Measurements from ENCODE around the gene PTPN1. TPM values are rescaled to one million over a fixed set of nuclear protein-coding genes. Genes with fewer than 3 reads are reported as not detected.

PTPN1 gene
- total and polyA plus RNA-seq, 8 donors, result 10.8 to 26.8 (median 16.8) TPM

DNA sequence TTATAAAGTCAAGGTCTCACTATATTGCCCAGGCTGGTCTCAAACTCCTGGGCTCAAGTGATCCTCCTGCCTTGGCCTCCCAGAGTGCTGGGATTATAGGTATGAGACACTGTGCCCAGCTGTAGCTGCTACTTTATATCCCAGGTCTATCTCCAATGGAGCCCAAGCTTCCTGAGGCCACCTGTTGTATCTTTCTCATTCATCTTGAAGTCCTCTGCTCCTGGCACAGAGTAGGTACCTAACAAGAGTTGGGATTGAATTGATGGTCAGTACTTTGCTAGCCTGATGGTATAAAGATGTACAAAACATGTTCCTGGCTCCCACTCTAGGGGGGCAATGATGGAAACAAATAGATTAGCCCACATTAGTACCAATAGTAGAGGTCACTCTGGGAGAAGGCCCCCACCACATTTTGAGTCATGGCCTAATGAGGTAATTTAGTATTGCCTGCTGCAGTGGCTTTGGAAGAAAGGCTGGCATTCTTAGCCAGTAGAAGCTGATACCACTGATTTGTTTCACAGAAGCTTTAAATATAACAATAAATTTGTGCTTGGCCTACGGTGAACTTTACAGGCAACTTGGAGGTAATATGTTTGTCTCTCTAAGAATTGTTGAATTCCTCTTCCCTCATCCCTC is 5.4 kb downstream of the PTPN1 start:
- WGBS, 5 donors, result 76 to 91% (median 86%) methylated on average over 1 of the region's 1 CpG
- no peaks in the 10 kb centered on the region for H3K36me3 ChIP-seq
- H3K4me1 ChIP-seq, result peaks cover 54 to 97% (median 74%) of the 10 kb centered on the region in 4 donors
- H3K27ac ChIP-seq, result peak overlapping the region in 3 of 5 donors; percentile 61 to 81 (median 71)
- no peaks in the 10 kb centered on the region for H3K27me3 ChIP-seq
- no peak for DNase-seq
- no peak for TF ChIP-seq EP300 (IDR thresholded peaks at IDR 0.05)
- TF ChIP-seq, protein P1, sequence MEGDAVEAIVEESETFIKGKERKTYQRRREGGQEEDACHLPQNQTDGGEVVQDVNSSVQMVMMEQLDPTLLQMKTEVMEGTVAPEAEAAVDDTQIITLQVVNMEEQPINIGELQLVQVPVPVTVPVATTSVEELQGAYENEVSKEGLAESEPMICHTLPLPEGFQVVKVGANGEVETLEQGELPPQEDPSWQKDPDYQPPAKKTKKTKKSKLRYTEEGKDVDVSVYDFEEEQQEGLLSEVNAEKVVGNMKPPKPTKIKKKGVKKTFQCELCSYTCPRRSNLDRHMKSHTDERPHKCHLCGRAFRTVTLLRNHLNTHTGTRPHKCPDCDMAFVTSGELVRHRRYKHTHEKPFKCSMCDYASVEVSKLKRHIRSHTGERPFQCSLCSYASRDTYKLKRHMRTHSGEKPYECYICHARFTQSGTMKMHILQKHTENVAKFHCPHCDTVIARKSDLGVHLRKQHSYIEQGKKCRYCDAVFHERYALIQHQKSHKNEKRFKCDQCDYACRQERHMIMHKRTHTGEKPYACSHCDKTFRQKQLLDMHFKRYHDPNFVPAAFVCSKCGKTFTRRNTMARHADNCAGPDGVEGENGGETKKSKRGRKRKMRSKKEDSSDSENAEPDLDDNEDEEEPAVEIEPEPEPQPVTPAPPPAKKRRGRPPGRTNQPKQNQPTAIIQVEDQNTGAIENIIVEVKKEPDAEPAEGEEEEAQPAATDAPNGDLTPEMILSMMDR (IDR thresholded peaks at IDR 0.05), result no peak
- TF ChIP-seq POLR2A (IDR thresholded peaks at IDR 0.05), result no peak
- TF ChIP-seq POLR2AphosphoS5 (IDR thresholded peaks at IDR 0.05), result no peak
- no peaks in the 10 kb centered on the region for H3K9me3 ChIP-seq
- intact Hi-C loops (cut with DNase I; ENCODE audit: low total_unique reads), result no loop called here
- H3K4me3 ChIP-seq, result no peak overlapping the region

DNA sequence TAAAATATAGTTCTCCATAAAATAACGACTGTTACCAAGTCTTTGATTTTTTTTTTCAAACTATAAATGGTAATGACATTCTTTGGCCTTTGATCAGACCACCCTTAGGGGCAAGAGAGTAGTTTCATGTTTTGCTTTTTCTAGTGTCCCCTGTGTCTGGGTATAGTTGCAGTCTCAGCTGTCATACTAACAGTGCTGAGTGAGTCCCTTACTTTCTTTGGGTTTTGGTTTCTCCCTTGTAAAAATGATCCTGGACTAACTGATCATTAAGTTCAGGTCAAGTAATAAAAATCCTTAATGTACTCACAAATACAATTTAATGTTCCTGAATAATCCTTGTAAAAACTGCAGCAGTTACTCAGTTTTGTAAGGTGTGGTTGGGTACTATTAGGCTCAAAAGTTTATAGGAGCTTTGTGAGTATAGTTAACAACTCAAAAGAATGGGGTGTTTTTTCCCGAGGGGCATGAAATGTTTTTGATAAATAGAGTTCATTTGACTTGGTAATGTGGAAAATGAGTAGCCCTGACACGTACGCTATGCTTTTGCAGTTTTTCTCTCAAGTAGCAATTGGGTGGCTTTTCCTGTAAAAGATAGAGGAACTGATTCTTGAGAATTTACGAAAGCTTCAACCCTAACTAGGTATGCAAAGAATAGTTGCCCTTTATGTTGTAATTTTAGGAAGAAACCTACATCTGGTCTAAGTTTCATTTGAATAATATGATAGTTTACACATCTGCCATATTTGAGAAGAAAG is 6.2 kb downstream of the PTPN1 start:
- Histone ChIP-seq H3K4me1 (peaks cover 57 to 100% (median 76%) of the 10 kb centered on the region in 4 donors), H3K27me3 (no peaks in the 10 kb centered on the region), H3K27ac (peak overlapping the region in 4 of 5 donors; percentile 13 to 81 (median 66)), H3K9me3 (no peaks in the 10 kb centered on the region), H3K4me3 (no peak overlapping the region), H3K36me3 (no peaks in the 10 kb centered on the region)
- WGBS, 5 donors, result 76 to 79% (median 78%) methylated on average over 5 of the region's 5 CpGs
- intact Hi-C loops (cut with DNase I; ENCODE audit: low total_unique reads), result no loop called here
- DNase-seq, result no peak
- no peak for TF ChIP-seq POLR2AphosphoS5 (IDR thresholded peaks at IDR 0.05)
- TF ChIP-seq POLR2A (IDR thresholded peaks at IDR 0.05), result no peak
- TF ChIP-seq, protein P1 (IDR thresholded peaks at IDR 0.05), result no peak
- no peak for TF ChIP-seq EP300 (IDR thresholded peaks at IDR 0.05)

DNA sequence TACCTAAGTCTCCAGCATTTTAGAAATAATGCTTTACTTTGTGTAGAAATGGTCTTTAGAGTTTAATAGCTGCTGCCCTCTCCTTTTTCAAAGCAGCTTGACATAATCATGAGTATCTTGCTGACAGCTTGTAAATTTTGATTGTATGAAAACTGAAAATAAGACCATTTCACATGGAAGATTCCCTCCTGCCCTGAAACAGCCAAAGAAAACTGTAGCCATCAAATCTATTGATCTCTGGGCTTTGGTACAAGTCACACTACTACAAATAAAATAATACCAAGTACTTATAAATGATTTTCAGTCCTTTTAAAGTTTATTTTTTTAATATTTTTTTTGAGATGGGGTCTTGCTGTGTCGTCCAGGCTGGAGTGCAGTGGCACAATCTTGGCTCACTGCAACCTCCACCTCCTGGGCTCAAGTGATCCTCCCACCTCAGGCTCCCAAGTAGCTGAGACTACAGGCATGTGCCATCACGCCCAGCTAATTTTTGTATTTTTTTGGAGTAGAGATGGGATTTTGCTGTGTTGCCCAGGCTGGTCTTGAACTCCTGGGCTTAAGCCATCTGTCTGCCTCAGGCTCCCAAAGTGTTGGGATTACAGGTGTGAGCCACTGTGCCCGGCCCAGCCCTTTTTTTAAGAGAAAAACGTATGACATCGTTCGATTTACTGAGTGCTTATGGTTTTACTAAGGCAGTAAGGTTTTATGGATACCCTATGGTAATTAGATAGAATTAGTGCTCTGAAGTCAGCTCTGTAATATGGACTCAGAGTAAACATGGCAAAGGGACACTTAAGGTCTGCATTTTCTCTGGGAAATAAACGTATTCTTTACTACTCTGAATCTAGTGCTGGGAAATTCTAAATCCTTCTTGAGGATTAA is 7.0 kb downstream of the PTPN1 start:
- intact Hi-C loops (cut with DNase I; ENCODE audit: low total_unique reads), result no loop called here
- peaks cover 49 to 100% (median 75%) of the 10 kb centered on the region in 4 donors for H3K4me1 ChIP-seq

More for the DNA sequence above, 7.0 kb downstream of the PTPN1 start:
- no peaks in the 10 kb centered on the region for H3K36me3 ChIP-seq
- TF ChIP-seq, protein P1 (IDR thresholded peaks at IDR 0.05), result no peak
- TF ChIP-seq POLR2AphosphoS5 (IDR thresholded peaks at IDR 0.05) (no peak), EP300 (IDR thresholded peaks at IDR 0.05) (no peak), POLR2A (IDR thresholded peaks at IDR 0.05) (no peak)
- H3K4me3 ChIP-seq, result no peak overlapping the region
- no peak for DNase-seq
- H3K9me3 ChIP-seq, result no peaks in the 10 kb centered on the region
- WGBS, 5 donors, result 73 to 84% (median 80%) methylated on average over 7 of the region's 7 CpGs
- H3K27me3 ChIP-seq, result no peaks in the 10 kb centered on the region
- H3K27ac ChIP-seq, result peak overlapping the region in 4 of 5 donors; percentile 13 to 81 (median 66)

All from stomach (tissue), 9 donors.